Measurements from ENCODE around the gene PIBF1.

DNA sequence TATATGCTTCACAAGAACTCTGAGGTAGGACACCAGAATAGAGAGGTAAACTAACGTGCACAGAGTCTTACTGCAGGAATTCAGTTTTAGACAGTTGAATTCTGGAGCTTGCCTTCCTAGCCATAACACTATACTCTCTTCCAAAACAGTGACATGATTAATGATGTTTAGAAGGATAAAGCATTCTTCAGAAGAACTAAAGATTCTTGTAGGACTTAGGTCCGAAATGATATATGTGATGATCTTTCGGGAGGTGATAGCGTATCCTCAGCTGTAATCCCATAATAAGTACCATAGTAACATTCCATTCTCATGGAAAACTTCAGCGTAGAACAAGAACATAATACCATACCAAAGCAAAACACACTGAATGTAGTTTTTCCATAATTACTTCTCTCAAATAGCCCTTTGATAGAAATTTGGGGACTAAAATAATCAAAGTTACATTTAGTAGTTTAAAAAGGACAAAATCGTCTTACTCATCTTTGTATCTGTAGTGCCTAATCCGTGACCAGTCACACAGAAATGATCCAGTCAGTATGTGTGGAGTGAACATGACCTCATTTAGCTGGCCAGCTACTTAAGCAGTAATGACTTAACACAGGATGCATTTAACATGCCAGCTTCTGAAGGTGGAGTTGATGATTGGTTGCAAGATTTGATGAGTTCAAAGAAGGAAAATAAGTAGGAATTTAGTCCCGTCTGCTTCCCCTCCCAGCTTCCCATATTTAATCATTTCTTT, 38.4 kb downstream of the PIBF1 start:
- TF ChIP-seq CTCF (conservative IDR thresholded peaks at IDR 0.05 in 1 of 2, IDR thresholded peaks at IDR 0.05 in 1 of 2; ENCODE audit: extremely low read depth in 1 of 2, insufficient read depth in 1 of 2, low read depth in 1 of 2, low read length in 2 of 2), result no peak
- no peak for TF ChIP-seq EZH2 (IDR thresholded peaks at IDR 0.05; ENCODE audit: borderline replicate concordance, low read length)

Measured in mammary epithelial cell (primary cell).